ENCODE data around the gene CALHM6.

Gene CALHM6

GRCh38 chr6:116463301-116463700, 2.1 kb downstream of the CALHM6 start:
- DNase-seq (ENCODE audit: insufficient read length) (no peak), FAIRE-seq (no peak)
- TF ChIP-seq POLR2A (IDR thresholded peaks at IDR 0.05; ENCODE audit: low read depth, low read length): no peak
- no peak for TF ChIP-seq POLR2AphosphoS5 (IDR thresholded peaks at IDR 0.05; ENCODE audit: low read depth, low read length)
- no peak for TF ChIP-seq TAF1 (IDR thresholded peaks at IDR 0.05; ENCODE audit: borderline replicate concordance, low read depth, low read length)

GRCh38 chr6:116465246-116465645, 4.1 kb downstream of the CALHM6 start:
- DNase-seq (ENCODE audit: insufficient read length): no peak
- no peak for TF ChIP-seq POLR2A (IDR thresholded peaks at IDR 0.05; ENCODE audit: low read depth, low read length)
- TF ChIP-seq TAF1 (IDR thresholded peaks at IDR 0.05; ENCODE audit: borderline replicate concordance, low read depth, low read length): no peak
- TF ChIP-seq POLR2AphosphoS5 (IDR thresholded peaks at IDR 0.05; ENCODE audit: low read depth, low read length): no peak
- FAIRE-seq: peak; percentile 36

GRCh38 chr6:116467096-116467495, 5.9 kb downstream of the CALHM6 start:
- DNase-seq (ENCODE audit: insufficient read length) (no peak), FAIRE-seq (no peak)
- TF ChIP-seq POLR2AphosphoS5 (IDR thresholded peaks at IDR 0.05; ENCODE audit: low read depth, low read length): no peak

- FAIRE-seq: no peak
- DNase-seq (ENCODE audit: insufficient read length): no peak
- TF ChIP-seq POLR2AphosphoS5 (IDR thresholded peaks at IDR 0.05; ENCODE audit: low read depth, low read length) (no peak), TAF1 (IDR thresholded peaks at IDR 0.05; ENCODE audit: borderline replicate concordance, low read depth, low read length) (no peak), POLR2A (IDR thresholded peaks at IDR 0.05; ENCODE audit: low read depth, low read length) (no peak)
These were observed 6.3 kb downstream of the CALHM6 start for GRCh38 chr6:116467514-116467913.

- no peak for TF ChIP-seq POLR2AphosphoS5 (IDR thresholded peaks at IDR 0.05; ENCODE audit: low read depth, low read length)
- TF ChIP-seq POLR2A (IDR thresholded peaks at IDR 0.05; ENCODE audit: low read depth, low read length): no peak
- FAIRE-seq (no peak), DNase-seq (ENCODE audit: insufficient read length) (no peak)
These were observed 7.1 kb downstream of the CALHM6 start for GRCh38 chr6:116468293-116468692.

- no peak for DNase-seq (ENCODE audit: insufficient read length)
- no peak for TF ChIP-seq POLR2AphosphoS5 (IDR thresholded peaks at IDR 0.05; ENCODE audit: low read depth, low read length)
- TF ChIP-seq POLR2A (IDR thresholded peaks at IDR 0.05; ENCODE audit: low read depth, low read length): no peak
- no peak for TF ChIP-seq TAF1 (IDR thresholded peaks at IDR 0.05; ENCODE audit: borderline replicate concordance, low read depth, low read length)
- FAIRE-seq: no peak
These were observed 10.4 kb downstream of the CALHM6 start for GRCh38 chr6:116471531-116471930.

- TF ChIP-seq TAF1 (IDR thresholded peaks at IDR 0.05; ENCODE audit: borderline replicate concordance, low read depth, low read length) (no peak), POLR2A (IDR thresholded peaks at IDR 0.05; ENCODE audit: low read depth, low read length) (no peak), POLR2AphosphoS5 (IDR thresholded peaks at IDR 0.05; ENCODE audit: low read depth, low read length) (no peak)
- no peak for FAIRE-seq
- no peak for DNase-seq (ENCODE audit: insufficient read length)
These were observed 11.5 kb downstream of the CALHM6 start for GRCh38 chr6:116472706-116473105.

- TF ChIP-seq POLR2A (IDR thresholded peaks at IDR 0.05; ENCODE audit: low read depth, low read length): no peak
- no peak for TF ChIP-seq POLR2AphosphoS5 (IDR thresholded peaks at IDR 0.05; ENCODE audit: low read depth, low read length)
- TF ChIP-seq TAF1 (IDR thresholded peaks at IDR 0.05; ENCODE audit: borderline replicate concordance, low read depth, low read length): no peak
- DNase-seq (ENCODE audit: insufficient read length) (no peak), FAIRE-seq (peak; percentile 65)
These were observed 14.0 kb downstream of the CALHM6 start for GRCh38 chr6:116475141-116475540.

- TF ChIP-seq POLR2AphosphoS5 (IDR thresholded peaks at IDR 0.05; ENCODE audit: low read depth, low read length): no peak
- TF ChIP-seq POLR2A (IDR thresholded peaks at IDR 0.05; ENCODE audit: low read depth, low read length): no peak
- FAIRE-seq: peak; percentile 81
- DNase-seq (ENCODE audit: insufficient read length): peak; percentile 32
These were observed 15.0 kb downstream of the CALHM6 start for GRCh38 chr6:116476002-116476678.

- no peak for DNase-seq (ENCODE audit: insufficient read length)
- no peak for FAIRE-seq
- TF ChIP-seq POLR2AphosphoS5 (IDR thresholded peaks at IDR 0.05; ENCODE audit: low read depth, low read length) (no peak), POLR2A (IDR thresholded peaks at IDR 0.05; ENCODE audit: low read depth, low read length) (no peak), TAF1 (IDR thresholded peaks at IDR 0.05; ENCODE audit: borderline replicate concordance, low read depth, low read length) (no peak)
These were observed 21.6 kb downstream of the CALHM6 start for GRCh38 chr6:116482780-116483179.

- FAIRE-seq (no peak), DNase-seq (ENCODE audit: insufficient read length) (no peak)
- TF ChIP-seq TAF1 (IDR thresholded peaks at IDR 0.05; ENCODE audit: borderline replicate concordance, low read depth, low read length) (no peak), POLR2A (IDR thresholded peaks at IDR 0.05; ENCODE audit: low read depth, low read length) (no peak), POLR2AphosphoS5 (IDR thresholded peaks at IDR 0.05; ENCODE audit: low read depth, low read length) (no peak)
These were observed 22.4 kb downstream of the CALHM6 start for GRCh38 chr6:116483616-116484015.

GRCh38 chr6:116485559-116486184, 24.5 kb downstream of the CALHM6 start:
- no peak for FAIRE-seq
- TF ChIP-seq POLR2A (IDR thresholded peaks at IDR 0.05; ENCODE audit: low read depth, low read length): no peak
- TF ChIP-seq POLR2AphosphoS5 (IDR thresholded peaks at IDR 0.05; ENCODE audit: low read depth, low read length): no peak
- TF ChIP-seq TAF1 (IDR thresholded peaks at IDR 0.05; ENCODE audit: borderline replicate concordance, low read depth, low read length): no peak
- no peak for DNase-seq (ENCODE audit: insufficient read length)

Data from GM12892 (cell line).